Glomerular endothelial cell (primary cell): ENCODE measurements around the gene CYP2A7. TPM values are rescaled to one million over a fixed set of nuclear protein-coding genes. Genes with fewer than 3 reads are reported as not detected.

Experiments used
- total RNA-seq: library from RNA; depleted of rRNA; stranded (reverse); fragments of >200 nt; gene quantifications from 2 replicates; pipeline ENCODE4 v1.2.3, GENCODE V29; 2015

Gene CYP2A7
- total RNA-seq, 1 donor from 2014 or later = not detected

Other genes starting within 250 kb of the CYP2A7 start
- gene NUMBL, start 191.6 kb downstream of the CYP2A7 start, total RNA-seq = 31.5 and 48.4 TPM in 2 replicates
- 10.2 and 16.1 TPM in 2 replicates for gene COQ8B, start 165.3 kb downstream of the CYP2A7 start, total RNA-seq
- gene ITPKC, start 165.1 kb downstream of the CYP2A7 start, total RNA-seq = 22.5 and 24.9 TPM in 2 replicates
- 5.7 and 6.7 TPM in 2 replicates for gene ACTMAP, start 131.8 kb downstream of the CYP2A7 start, total RNA-seq
- gene SNRPA, start 131.0 kb downstream of the CYP2A7 start, total RNA-seq = 64.5 and 85.2 TPM in 2 replicates
- not detected in 2 replicates for gene MIA, start 106.7 kb downstream of the CYP2A7 start, total RNA-seq
- 39.1 and 40.1 TPM in 2 replicates for gene RAB4B, start 104.0 kb downstream of the CYP2A7 start, total RNA-seq
- 93.6 and 120 TPM in 2 replicates for gene EGLN2, start 83.0 kb downstream of the CYP2A7 start, total RNA-seq
- gene CYP2A6, start 31.8 kb downstream of the CYP2A7 start, total RNA-seq = not detected in 2 replicates
- not detected in 2 replicates for gene CYP2B6, start 109.1 kb upstream of the CYP2A7 start, total RNA-seq
- gene CYP2A13, start 206.2 kb upstream of the CYP2A7 start, total RNA-seq = not detected in 2 replicates
- gene CYP2F1, start 232.2 kb upstream of the CYP2A7 start, total RNA-seq = not detected in 2 replicates